NCI-H345 treated with DMSO at 0.1 percent for 48 hours (cell line): ENCODE data around the gene COX17.

Experiments
- DNase-seq: peaks from one replicate; lab custom pipeline; 2025; ENCODE audit not compliant: unreplicated experiment; lab: John Stamatoyannopoulos, UW

COX17 gene

GRCh38 chr3:119647171-119647570, 30.0 kb downstream of the COX17 start:
- DNase-seq = no peak

- no peak for DNase-seq
Measured at GRCh38 chr3:119645813-119646212, 31.4 kb downstream of the COX17 start.

- no peak for DNase-seq
Measured at GRCh38 chr3:119644481-119644880, 32.7 kb downstream of the COX17 start.

- no peak for DNase-seq
Measured at GRCh38 chr3:119643528-119643927, 33.7 kb downstream of the COX17 start.

- DNase-seq = no peak
Measured at GRCh38 chr3:119642746-119643473, 34.3 kb downstream of the COX17 start.

- no peak for DNase-seq
Measured at GRCh38 chr3:119641416-119641815, 35.8 kb downstream of the COX17 start.

GRCh38 chr3:119639494-119640350, 37.5 kb downstream of the COX17 start:
- no peak for DNase-seq

- no peak for DNase-seq
Measured at GRCh38 chr3:119637679-119638477, 39.3 kb downstream of the COX17 start.

- no peak for DNase-seq
Measured at GRCh38 chr3:119636891-119637611, 40.2 kb downstream of the COX17 start.

- no peak for DNase-seq
Measured at GRCh38 chr3:119636249-119636648, 41.0 kb downstream of the COX17 start.

GRCh38 chr3:119635719-119636118, 41.5 kb downstream of the COX17 start:
- DNase-seq = no peak

- DNase-seq = no peak
Measured at GRCh38 chr3:119632829-119633228, 44.4 kb downstream of the COX17 start.

GRCh38 chr3:119632216-119632615, 45.0 kb downstream of the COX17 start:
- no peak for DNase-seq

- no peak for DNase-seq
Measured at GRCh38 chr3:119631516-119631915, 45.7 kb downstream of the COX17 start.

- DNase-seq = no peak
Measured at GRCh38 chr3:119630880-119631329, 46.3 kb downstream of the COX17 start.

- no peak for DNase-seq
Measured at GRCh38 chr3:119630128-119630879, 46.9 kb downstream of the COX17 start.

GRCh38 chr3:119628816-119629445, 48.3 kb downstream of the COX17 start:
- no peak for DNase-seq

GRCh38 chr3:119628390-119628789, 48.8 kb downstream of the COX17 start:
- DNase-seq = no peak

- no peak for DNase-seq
Measured at GRCh38 chr3:119627461-119627860, 49.7 kb downstream of the COX17 start.

GRCh38 chr3:119626196-119626595, 51.0 kb downstream of the COX17 start:
- DNase-seq = no peak
